Activated CD8-positive, alpha-beta memory T cell treated with anti-CD3 and anti-CD28 coated beads, Interleukin-2, amount 50 U/mL, for 48 hours (primary cell): ENCODE data around the gene CD28.
"Not testable (repeated sequence)": the region's sequence is repeated elsewhere in the genome, so short reads cannot be mapped to it uniquely, and the experiment has no call there.

Experiments
- DNase-seq: peaks from one replicate; pipeline ENCODE4 v3.0.0-alpha.2; 2020

Gene CD28

DNA sequence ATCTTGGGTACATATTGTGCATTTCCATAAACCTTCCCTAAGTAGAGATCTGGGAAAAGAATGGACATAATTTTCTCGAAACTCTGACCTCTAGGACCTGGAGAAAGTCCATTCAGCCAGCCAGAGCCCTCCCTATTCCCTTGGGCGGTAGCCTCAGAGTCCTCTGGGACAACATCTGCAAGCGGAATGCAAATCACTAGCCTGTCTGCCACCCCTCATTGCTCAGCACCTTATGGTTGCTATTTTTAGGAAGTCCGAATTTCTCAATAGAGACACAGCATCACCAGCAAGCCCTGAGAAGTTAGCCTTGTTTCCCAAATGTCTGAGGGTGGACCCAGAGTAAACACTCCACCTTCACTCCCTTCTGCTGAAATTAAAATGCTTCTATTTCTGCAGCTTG, 17.6 kb upstream of the CD28 start:
- DNase-seq = no peak

DNA sequence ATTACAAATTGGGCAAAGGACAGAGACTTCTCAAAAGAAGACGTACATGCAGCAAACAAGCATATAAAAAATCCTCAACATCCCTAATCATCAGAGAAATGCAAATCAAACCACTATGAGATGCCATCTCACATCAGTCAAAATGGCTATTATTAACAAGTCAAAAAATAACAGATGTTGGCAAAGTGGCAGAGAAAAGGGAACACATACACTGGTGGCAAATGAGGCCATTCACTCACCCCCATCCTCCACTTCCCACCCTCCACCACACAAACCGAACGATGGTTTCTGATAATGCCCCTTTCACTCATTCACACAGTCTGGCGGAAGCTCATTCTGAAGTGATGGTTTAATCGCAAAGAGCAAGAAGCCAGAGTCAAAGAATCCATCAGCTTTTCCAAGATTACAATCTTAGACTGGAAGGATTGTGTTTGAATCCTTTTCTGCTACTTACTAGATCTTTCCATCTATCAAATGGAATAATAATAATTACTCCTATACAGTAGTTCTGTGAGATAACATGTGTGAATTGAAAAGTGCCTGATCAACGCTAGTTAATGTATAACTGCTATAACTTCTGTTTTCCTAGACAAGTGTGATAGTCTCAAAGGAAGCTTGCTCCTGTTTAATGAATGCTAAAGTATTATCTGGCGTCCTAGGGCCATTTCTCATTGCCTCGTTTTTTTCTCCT, 16.9 kb upstream of the CD28 start:
- DNase-seq = no peak

DNA sequence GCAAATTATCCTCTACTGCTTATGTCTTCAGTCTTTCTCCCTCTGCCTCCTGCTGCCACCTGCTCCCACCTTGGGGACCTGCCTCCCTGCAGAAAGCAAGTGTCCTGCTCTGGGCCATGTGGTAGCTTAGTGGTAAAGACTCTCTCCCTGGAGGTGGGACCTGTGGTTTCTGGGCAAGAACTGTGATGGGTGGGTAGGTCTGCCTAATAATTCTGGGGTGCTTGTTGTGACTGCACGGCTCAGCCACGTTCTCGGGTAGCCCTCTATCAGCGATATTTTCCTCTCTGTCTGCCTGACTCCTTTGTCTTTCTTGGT, 16.4 kb upstream of the CD28 start:
- no peak for DNase-seq

DNA sequence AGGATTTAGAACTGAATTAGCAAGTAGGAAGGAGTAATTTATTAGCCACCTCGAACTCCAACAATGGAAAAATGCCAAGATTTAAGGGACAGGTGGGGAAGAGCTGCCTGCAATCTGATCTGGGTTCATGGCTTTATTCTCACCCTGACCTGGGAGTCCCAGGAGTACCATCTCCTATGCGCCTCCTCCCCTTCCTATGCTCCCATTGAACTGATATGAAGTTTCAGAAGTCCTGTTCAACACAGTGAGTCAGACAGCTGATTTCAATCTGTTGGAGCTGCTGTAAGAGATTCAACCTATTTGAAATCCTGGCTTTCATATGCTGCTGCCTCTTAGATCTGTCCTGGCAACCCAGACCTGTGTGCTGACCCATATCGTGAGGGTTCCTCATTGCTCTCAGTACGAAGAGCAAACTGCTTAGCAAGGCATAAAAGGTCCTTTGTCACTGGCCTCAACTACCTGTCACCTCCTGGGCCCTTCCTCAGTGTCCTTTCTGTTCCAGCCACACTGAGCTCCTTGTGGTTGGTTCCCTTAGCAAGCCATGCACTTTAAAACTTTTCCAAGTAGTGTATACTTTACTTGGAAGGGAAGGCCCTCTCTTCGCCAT, 15.9 kb upstream of the CD28 start:
- DNase-seq = no peak

DNA sequence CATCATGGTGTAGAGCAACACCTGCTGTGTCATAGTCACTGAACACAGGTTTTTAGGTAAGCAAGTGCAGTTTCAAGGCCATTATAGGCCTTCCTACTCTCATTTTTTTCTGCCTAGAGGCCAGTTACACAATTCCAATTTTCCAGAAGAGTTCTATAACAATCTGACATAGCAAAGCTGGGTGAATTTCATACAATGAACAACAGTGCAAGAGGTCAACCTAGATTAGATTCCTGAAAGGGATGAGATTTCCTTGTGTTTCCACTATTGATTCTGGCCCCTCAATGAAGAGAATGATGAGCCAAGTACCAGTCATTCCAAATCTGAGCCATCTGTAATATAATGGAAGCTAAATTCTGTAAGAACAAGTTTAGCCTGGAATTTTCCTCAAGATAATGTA, 15.3 kb upstream of the CD28 start:
- no peak for DNase-seq

DNA sequence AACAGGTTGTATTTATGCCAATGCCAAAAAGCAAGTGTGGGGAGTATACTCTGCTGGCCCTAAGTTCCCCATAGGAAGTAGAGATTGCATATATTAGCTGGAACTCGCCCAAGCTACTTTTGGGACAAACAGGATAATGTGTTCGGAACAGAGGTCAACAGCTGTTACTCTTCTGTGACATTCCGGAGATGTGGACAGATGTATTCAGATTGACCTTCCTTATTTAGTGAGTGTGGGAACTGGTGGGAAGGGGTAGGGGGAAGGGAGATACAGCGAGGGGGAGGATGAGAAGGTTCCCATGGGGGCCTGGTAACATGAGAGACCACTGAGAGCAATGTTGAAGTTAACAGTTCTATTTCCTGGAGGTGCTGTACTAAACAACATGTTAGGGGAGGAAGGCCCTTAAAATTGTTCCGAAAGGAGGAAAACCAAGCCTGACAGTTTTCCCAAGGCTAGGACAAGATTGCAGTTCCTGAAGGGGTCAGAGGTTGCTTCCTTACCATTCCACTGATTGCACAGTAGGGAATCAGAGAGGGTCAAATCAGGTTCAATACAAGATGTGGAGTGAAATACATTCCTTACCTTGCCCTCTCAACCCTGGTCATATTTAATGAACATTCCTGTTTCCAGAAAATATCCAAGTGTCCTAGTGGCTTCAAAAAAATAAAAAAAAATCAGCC, 14.3 kb upstream of the CD28 start:
- DNase-seq = no peak

DNA sequence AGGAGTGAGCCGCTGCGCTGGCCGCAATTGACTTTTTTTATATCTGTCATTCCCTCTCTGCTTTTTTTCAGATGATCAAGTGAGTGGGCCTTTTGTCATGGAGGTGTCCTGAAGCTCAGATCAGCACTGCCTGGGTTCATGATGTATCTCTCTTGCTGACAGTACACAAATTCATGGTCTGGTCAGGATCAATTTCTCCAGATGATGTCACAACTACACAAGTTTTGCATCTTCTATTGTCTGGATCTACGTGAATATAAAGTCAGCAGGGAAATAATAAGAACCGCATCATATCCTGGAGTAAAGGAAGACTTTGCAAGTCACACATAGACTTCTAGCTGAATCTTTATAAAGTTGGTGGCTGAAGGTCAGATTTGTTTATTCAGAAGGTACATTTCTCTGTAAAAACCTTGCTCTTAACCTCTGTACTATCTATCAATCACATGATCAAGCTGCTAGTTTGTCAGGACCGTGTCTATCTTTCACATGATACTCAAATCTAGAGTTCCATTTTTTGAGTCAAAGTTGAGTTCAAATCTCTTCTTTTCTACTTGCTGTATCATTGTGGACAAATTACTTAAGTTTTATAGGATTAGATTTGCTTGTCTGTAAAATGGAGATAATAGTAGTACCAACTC, 13.1 kb upstream of the CD28 start:
- DNase-seq = no peak

DNA sequence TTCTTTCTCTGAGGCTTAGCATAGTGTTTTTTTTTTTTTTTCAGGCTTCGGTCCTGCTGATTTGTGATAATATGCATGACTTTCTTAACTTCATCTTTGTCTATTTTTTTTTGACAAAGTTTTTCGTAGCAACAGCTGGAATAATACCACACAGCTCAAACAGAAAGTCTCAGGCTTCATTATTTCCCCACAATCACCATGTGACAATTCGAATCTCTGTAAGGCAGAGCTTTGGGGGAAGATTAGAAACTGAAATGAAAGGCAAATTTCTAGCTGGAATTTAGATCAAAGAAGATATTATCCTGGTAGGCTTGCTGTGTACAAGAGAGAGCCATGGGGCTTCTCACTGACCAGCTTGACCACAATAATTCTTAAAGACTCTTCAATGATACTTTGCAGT, 12.2 kb upstream of the CD28 start:
- no peak for DNase-seq

DNA sequence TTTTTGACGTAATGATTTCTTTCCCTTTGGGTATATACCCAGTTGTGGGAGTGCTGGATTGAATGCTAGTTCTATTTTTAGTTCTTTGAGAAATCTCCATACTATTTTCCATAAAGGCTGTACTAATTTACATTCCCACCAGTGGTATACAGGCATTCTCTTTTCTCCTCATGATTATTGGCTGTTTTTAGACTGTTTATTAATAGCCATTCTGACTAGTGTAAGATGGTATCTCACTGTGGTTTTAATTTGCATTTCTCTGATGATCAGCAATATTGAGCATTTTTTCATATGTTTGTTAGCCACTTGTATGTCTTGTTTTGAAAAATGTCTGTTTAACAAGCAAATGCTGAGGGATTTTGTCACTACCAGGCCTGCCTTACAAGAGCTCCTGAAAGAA, 9.2 kb upstream of the CD28 start:
- no peak for DNase-seq

DNA sequence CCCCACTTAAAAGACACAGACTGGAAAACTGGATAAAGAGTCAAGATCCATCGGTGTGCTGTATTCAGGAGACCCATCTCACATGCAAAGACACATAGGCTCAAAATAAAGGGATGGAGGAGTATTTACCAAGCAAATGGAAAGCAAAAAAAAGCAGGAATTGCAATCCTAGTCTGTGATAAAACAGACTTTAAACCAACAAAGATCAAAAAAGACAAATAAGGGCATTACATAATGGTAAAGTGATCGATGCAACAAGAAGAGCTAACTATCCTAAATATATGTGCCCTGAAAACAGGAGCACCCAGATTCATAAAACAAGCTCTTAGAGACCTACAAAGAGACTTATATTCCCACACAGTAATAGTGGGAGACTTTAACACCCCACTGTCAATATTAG, 8.7 kb upstream of the CD28 start:
- not testable (repeated sequence) for DNase-seq

DNA sequence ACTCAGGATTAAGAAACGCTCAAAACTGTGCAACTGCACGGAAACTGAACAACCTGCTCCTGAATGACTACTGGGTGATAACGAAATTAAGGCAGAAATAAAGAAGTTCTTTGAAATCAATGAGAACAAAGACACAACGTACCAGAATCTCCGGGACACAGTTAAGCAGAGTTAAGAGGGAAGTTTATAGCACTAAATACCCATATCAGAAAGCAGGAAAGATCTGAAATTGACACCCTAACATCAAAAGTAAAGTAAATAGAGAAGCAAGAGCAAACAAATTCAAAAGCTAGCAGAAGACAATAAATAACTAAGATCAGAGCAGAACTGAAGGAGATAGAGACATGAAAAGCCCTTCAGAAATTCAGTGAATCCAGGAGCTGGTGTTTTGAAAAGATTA, 8.0 kb upstream of the CD28 start:
- DNase-seq = not testable (repeated sequence)

DNA sequence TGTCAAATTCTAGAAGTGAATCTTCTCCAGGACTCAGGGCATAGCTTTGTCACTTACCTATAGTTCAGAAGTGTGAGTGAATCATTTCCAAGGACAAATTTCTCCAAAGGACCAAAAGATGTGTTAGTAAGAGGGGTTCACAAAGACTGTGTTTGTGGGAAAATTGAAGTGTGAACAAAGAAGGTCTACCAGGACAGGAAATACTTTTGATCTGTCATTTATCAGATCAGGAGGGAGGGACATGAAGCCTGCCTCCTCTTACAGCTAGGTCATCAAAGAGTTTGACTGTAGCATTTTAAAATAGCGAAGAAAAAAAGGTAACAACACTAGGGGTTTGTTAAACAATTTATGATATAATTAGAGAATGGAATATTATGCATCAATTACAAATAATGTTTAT, 2.0 kb upstream of the CD28 start:
- no peak for DNase-seq

DNA sequence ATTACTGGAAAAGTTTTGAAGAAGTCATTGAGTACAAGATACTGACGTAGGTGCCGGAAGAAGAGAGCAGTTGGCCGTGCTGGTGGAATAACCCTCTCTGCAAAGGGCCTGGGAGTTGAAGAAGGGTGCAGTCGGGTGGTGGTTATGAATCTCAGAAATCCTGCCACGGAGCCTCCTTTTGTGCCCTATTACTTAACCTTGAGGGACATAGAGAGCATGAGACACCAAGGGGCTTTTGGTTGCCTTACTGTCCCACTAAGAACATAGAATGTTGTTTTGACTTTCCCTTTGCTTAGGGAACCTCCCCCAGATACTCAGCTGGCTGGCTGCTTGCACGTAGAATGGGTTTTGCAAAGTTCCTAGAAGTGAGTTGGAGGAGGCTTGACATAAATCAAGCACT, 1.3 kb upstream of the CD28 start:
- DNase-seq = no peak

DNA sequence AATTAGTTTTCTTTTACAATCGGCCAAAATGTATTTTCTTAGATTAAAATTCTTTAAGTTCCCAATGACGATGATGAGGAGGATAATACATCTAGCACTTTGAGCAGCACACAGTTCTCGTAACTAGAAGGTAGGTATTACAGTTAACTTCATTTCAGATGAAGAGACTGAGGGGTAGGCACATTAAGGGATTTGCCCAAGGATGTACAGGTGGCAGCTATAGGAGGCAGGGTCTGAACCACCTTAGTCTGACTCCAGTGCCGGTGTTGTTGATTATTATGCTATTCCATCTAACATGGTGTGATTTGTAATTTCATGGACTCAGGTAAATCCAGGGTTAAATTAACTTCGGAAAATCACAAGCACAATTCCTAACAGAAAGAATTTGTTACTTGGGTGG, 1.1 kb downstream of the CD28 start:
- DNase-seq = no peak

DNA sequence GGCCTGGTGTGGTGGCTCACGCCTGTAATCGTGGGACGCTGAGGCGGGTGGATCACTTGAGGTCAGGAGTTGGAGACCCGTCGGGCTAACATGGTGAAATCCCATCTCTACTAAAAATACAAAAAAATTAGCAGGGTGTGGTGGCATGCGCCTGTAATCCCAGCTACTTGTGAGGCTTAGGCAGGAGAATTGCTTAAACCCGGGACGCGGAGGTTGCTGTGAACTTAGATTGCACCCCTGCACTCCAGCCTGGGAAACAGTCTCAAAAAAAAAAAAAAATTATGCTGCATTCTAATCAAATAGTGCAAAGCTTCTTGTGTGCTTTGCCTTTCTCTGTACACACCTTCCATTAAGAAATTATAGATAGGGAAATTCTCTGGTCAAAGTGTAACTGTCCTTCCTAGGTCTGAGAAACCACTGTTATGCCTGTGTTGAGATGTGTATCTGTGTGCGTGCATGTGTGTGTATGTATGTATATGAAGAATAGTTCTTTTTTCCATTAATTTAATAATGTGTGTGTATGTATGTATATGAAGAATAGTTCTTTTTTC, 2.5 kb downstream of the CD28 start:
- no peak for DNase-seq

DNA sequence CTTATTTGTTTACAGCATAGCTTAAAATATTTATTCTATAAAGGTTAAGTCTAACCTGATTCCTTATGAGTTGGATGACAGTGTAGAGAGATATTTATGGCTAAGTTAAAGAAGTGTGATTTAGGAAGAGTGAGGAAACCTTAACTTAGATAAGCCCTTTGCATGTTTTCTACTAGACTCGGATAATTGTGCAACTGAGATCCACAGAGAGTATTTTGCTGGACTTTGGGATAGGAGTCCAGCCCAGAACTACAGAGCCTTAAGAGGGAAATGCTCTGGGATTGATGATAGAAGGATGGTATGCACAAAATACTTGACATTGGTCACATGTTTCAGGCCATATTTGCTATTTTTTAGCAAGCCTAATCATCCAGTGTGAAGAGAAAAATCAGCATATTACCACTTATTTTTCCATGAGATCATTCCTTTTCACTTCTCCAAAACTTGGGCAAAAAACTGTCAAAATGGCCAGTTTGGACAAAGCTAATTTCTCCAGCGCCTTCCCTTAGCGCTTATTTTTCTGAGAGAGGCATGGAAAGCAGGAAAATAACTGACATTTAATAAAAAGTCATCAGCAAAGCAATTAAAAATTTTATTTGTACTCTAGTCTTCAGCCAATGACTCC, 3.1 kb downstream of the CD28 start:
- DNase-seq = no peak

DNA sequence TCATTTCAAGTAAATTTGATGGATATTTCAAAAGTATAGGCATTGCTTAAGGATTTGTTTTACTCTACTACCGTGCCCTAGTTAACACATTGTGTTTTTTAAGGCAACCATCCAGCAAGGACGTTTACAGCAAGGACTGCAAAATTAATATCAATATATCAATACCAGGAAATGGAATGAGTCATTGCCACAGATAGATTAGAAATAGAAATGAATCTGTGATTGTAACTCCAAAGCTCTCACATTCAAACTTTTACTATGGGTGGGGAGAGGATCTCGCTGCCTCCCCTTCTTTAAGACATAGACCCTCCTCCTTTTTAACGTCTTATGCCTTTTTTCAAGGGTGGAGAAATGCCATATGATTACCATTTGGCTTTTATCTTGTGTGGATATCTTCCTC, 3.8 kb downstream of the CD28 start:
- no peak for DNase-seq

DNA sequence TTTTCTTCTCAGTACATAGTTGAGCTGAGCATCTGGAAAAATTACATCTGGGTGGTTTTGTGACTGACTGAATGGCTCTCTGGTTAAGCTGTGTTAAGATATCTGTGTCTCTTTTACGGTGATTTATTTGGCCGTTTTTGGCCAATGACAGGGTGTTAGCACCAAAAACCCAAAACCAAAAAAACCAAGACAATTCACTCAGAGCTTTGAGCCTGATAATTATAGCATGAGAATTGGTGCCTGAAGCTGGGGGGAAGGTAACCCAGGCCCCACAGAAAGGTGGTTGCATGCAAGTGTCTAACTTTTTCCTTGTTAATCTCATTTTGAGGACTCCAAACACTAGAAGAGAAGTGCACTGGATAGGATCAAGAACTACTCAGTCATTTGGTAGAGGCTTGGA, 4.5 kb downstream of the CD28 start:
- DNase-seq = no peak

DNA sequence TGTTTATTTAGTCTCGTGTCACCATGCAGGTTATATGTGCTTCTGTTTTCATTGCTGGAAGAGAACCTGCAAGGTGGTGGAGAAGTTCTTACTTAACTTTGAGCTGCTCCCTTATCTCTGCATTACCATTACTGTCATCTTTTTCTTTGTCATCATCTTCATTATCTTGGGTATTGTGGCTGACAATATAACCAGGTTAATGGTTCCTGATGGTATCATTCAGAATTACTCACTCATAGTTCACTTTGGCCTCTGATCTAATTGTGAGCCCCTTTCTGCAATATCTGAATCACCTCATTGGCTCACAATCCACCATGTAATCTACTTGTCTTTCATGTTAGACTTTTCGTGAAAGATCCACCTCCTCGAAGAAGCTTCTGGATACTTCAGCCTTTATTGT, 5.0 kb downstream of the CD28 start:
- DNase-seq = no peak

DNA sequence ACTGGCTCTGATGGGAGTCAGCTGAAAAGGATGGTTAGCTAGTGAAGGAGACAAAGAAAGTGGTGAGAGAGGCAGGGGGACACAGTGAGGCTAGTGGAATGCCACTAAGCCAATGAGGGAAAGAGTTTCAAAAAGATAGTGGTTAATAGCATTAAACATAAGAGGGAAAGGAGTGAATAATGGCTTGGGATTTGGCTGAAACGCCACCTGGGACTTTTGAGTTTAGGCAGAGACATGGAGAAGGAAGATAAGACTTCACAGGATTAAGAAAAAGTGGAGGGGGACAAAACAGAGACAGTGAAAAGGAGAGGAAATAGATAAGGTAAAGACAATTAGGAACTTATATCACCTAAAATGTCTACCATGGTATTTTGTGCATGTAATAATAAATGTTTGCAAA, 6.9 kb downstream of the CD28 start:
- no peak for DNase-seq

DNA sequence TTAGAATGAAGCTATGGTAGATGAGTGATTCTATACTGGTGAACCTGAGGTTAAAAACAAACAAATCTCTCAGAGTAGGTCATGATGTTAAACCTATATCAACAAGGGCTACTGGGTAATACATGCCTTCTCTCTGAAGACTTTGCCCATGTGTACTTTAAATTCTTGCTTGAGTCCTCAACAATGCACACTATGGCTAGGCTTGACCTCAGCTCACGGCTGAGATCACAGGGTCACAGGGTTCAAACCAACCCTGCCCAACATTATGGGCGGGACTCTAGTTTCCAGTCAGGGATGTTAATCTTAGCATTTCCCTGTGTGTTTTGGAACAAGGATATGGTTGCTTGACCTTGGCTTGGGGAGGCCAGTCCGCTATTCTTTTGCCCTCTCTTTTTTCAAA, 7.7 kb downstream of the CD28 start:
- no peak for DNase-seq

DNA sequence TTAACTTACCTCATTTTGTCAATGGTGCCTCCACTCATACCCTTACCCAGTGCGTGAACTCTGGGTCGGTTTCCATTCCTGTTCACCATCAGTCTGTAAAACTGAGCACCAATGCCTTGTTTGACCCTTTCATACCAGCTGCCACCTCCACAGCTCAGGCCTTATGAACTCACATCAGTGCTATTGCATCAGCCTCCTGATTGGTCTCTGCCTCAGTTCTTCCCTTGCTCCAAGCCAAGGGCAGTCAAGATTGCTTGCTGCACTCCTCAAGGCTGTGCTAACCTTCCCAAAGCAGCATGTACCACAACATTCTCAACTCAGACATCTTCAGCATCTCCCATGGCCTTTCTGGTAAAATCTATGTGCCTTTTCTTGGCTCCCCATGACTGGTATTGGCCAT, 9.3 kb downstream of the CD28 start:
- DNase-seq = no peak

DNA sequence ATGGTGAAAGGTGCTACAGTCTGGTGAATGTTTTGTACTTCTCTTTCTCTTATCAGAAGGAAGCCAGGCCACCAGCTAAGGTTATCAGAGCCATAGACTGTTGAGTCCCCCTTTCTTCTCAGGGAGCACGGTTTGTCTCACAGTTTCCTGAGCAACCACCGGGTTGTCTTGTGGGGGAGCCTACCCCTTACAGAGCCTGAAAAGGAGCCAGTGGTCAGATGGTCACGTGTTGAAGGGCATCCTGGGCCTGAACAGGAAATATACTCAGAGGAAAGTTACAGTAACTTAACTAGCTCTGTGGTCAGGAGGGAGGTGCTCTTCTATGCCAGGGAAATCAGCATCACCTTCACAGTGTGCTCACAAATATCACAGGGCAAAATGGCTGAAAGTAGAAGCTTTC, 11.6 kb downstream of the CD28 start:
- DNase-seq = peak; percentile 73
